GM23338 (cell line): ENCODE measurements around the gene DAPK2. TPM values are rescaled to one million over a fixed set of nuclear protein-coding genes. Genes with fewer than 3 reads are reported as not detected.

Experiments used
- ATAC-seq: fragments of 200-7000 bp; cut with Tn5 transposase; 3 replicates; pipeline ENCODE4 v1.9.1; 2020
- DNase-seq: peaks from one replicate; pipeline ENCODE4 v3.0.0-alpha.2; 2015; ENCODE audit warnings: low spot score
- H2AFZ ChIP-seq: fragments of 200-600 bp; sonication (generic); 2 replicates; pipeline ENCODE4 v1.8.0; 2016; ENCODE audit warnings: antibody characterized with exemption, mild to moderate bottlenecking, moderate library complexity
- H3F3A ChIP-seq: fragments of 200-600 bp; sonication (generic); replicated peaks from 2 replicates; pipeline ENCODE4 v1.8.0; 2017; ENCODE audit warnings: antibody characterized with exemption, mixed run types, low read depth
- H3K27ac ChIP-seq: fragments of 200-600 bp; sonication (generic); 2 replicates; pipeline ENCODE4 v1.6.1; 2016; ENCODE audit warnings: low read depth
- H3K27me3 ChIP-seq: fragments of 200-600 bp; sonication (generic); 2 replicates; pipeline ENCODE4 v1.8.0; 2016; ENCODE audit warnings: mild to moderate bottlenecking, mixed run types, moderate library complexity; ENCODE audit not compliant: insufficient read depth
- H3K36me3 ChIP-seq: fragments of 200-600 bp; sonication (generic); 2 replicates; pipeline ENCODE4 v1.8.0; 2016; ENCODE audit warnings: mild to moderate bottlenecking; ENCODE audit not compliant: insufficient read depth
- H3K4me1 ChIP-seq: fragments of 200-600 bp; sonication (generic); 2 replicates; pipeline ENCODE4 v1.8.0; 2016; ENCODE audit warnings: mild to moderate bottlenecking, moderate library complexity; ENCODE audit not compliant: insufficient read depth
- H3K4me2 ChIP-seq: fragments of 200-600 bp; sonication (generic); 2 replicates; pipeline ENCODE4 v1.7.1; 2017; ENCODE audit warnings: mixed run types
- H3K4me3 ChIP-seq: fragments of 200-600 bp; sonication (generic); 2 replicates; pipeline ENCODE4 v1.6.1; 2016; ENCODE audit warnings: mixed run types
- H3K79me2 ChIP-seq: fragments of 200-600 bp; sonication (generic); replicated peaks from 2 replicates; pipeline ENCODE4 v1.8.0; 2017; ENCODE audit warnings: mild to moderate bottlenecking; ENCODE audit not compliant: insufficient read depth
- H3K9me2 ChIP-seq: fragments of 200-600 bp; sonication (generic); 2 replicates; pipeline ENCODE4 v1.8.0; 2017; ENCODE audit not compliant: insufficient read depth
- H4K20me1 ChIP-seq: fragments of 200-600 bp; sonication (generic); replicated peaks from 2 replicates; pipeline ENCODE4 v1.8.0; 2017; ENCODE audit warnings: mild to moderate bottlenecking; ENCODE audit not compliant: insufficient read depth
- H3K27ac Mint-ChIP-seq: 2 replicates; pipeline ENCODE4 v1.8.0; 2020; ENCODE audit warnings: inconsistent platforms, mild to moderate bottlenecking, moderate library complexity, mixed read lengths
- H3K27me3 Mint-ChIP-seq: 3 replicates; pipeline ENCODE4 v1.8.0; 2022; ENCODE audit warnings: low read depth, mild to moderate bottlenecking, moderate library complexity, mixed read lengths, inconsistent platforms; ENCODE audit not compliant: insufficient read depth, poor library complexity
- H3K36me3 Mint-ChIP-seq: 3 replicates; pipeline ENCODE4 v1.8.0; 2021; ENCODE audit warnings: low read depth, mild to moderate bottlenecking, inconsistent platforms, moderate library complexity, mixed read lengths
- H3K4me1 Mint-ChIP-seq: 3 replicates; pipeline ENCODE4 v1.8.0; 2020; ENCODE audit warnings: mild to moderate bottlenecking, inconsistent platforms, mixed read lengths
- H3K4me3 Mint-ChIP-seq: 3 replicates; pipeline ENCODE4 v1.8.0; 2021; ENCODE audit warnings: moderate library complexity, mild to moderate bottlenecking, inconsistent platforms, mixed read lengths
- H3K9me3 Mint-ChIP-seq: 3 replicates; pipeline ENCODE4 v1.8.0; 2020; ENCODE audit warnings: moderate library complexity, mild to moderate bottlenecking, inconsistent platforms, mixed read lengths
- CREB1 ChIP-seq: fragments of 250-450 bp; sonication (Bioruptor Pico); IDR thresholded peaks from 2 replicates; pipeline ENCODE4 v1.5.0; 2020; ENCODE audit warnings: low read depth, mild to moderate bottlenecking, moderate library complexity
- EZH2 ChIP-seq: fragments of 200-600 bp; sonication (generic); IDR thresholded peaks from one replicate; pipeline ENCODE4 v1.8.0; 2017; ENCODE audit warnings: antibody characterized with exemption, mild to moderate bottlenecking, low read depth; ENCODE audit not compliant: unreplicated experiment
- STAT1 ChIP-seq: IDR thresholded peaks from one replicate; pipeline ENCODE4 v1.6.1; 2016; ENCODE audit warnings: antibody characterized with exemption; ENCODE audit not compliant: unreplicated experiment
- polyA plus RNA-seq: library from polyadenylated mRNA; unstranded; fragments of >200 nt; fragmentation: Nextera tagmentation; extraction: Ambion mirVana; gene quantifications from 2 replicates; pipeline ENCODE4 v1.2.1, GENCODE V29; 2016
- total RNA-seq: library from RNA; depleted of rRNA; stranded (reverse); fragments of >200 nt; shearing (Covaris generic); gene quantifications from 2 replicates; pipeline ENCODE4 v1.2.3, GENCODE V29; 2014
- TF ChIP-seq, protein P1 (sequence below): IDR thresholded peaks from one replicate; pipeline ENCODE4 v1.6.1; 2018; ENCODE audit warnings: antibody characterized with exemption; ENCODE audit not compliant: unreplicated experiment
- TF ChIP-seq, protein P2 (sequence below): fragments of 250-450 bp; sonication (Bioruptor Pico); IDR thresholded peaks from 2 replicates; pipeline ENCODE4 v1.5.0; 2020; ENCODE audit warnings: mild to moderate bottlenecking, moderate library complexity

DAPK2 gene
- total and polyA plus RNA-seq, 2 experiments from 2014 or later = 1.6 to 3.1 TPM

DNA sequence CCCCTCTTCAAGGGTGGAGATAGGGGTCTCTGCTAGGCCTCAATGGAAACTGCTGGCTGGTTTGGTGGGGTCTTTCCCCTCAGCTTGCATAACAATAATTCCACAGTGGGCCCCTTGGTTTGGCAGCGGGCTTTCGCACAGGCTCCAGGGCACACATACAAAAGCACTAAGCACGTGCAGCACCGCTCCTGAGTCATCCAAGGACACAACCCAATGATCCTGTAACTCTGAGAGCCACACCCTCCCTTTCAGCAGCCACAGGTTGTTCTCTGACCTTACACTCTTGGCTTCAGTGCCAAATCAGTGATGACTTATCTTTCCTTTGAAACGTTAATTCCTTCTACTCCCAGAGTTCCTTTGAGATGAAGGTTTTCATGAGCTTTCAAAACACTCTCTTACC, 41.7 kb downstream of the DAPK2 start (continued):
- TF ChIP-seq, protein P1, sequence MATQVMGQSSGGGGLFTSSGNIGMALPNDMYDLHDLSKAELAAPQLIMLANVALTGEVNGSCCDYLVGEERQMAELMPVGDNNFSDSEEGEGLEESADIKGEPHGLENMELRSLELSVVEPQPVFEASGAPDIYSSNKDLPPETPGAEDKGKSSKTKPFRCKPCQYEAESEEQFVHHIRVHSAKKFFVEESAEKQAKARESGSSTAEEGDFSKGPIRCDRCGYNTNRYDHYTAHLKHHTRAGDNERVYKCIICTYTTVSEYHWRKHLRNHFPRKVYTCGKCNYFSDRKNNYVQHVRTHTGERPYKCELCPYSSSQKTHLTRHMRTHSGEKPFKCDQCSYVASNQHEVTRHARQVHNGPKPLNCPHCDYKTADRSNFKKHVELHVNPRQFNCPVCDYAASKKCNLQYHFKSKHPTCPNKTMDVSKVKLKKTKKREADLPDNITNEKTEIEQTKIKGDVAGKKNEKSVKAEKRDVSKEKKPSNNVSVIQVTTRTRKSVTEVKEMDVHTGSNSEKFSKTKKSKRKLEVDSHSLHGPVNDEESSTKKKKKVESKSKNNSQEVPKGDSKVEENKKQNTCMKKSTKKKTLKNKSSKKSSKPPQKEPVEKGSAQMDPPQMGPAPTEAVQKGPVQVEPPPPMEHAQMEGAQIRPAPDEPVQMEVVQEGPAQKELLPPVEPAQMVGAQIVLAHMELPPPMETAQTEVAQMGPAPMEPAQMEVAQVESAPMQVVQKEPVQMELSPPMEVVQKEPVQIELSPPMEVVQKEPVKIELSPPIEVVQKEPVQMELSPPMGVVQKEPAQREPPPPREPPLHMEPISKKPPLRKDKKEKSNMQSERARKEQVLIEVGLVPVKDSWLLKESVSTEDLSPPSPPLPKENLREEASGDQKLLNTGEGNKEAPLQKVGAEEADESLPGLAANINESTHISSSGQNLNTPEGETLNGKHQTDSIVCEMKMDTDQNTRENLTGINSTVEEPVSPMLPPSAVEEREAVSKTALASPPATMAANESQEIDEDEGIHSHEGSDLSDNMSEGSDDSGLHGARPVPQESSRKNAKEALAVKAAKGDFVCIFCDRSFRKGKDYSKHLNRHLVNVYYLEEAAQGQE = no peak
- TF ChIP-seq CREB1 (CRISPR knock-in tag) (no peak), EZH2 (no peak)

DNA sequence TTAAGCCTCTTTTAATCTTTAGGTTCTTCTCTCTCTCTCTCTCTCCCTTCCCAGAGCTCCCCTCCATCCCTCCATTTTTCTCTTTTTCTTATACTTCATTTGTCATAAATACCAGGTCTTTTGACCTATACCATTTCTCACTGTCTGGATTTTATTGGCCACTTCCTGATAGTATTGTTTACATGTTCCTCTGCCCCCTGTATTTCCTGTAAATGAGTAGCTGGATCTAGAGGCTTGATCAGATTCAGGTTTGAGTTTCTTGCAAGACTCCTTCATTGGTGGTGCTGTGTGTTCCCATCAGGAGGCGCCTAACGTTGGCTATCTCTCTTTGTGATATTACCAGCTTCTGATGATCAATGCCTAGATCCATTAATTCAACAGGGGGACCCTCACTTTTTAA, 42.2 kb downstream of the DAPK2 start:
- no peak for TF ChIP-seq STAT1
- TF ChIP-seq, protein P2, sequence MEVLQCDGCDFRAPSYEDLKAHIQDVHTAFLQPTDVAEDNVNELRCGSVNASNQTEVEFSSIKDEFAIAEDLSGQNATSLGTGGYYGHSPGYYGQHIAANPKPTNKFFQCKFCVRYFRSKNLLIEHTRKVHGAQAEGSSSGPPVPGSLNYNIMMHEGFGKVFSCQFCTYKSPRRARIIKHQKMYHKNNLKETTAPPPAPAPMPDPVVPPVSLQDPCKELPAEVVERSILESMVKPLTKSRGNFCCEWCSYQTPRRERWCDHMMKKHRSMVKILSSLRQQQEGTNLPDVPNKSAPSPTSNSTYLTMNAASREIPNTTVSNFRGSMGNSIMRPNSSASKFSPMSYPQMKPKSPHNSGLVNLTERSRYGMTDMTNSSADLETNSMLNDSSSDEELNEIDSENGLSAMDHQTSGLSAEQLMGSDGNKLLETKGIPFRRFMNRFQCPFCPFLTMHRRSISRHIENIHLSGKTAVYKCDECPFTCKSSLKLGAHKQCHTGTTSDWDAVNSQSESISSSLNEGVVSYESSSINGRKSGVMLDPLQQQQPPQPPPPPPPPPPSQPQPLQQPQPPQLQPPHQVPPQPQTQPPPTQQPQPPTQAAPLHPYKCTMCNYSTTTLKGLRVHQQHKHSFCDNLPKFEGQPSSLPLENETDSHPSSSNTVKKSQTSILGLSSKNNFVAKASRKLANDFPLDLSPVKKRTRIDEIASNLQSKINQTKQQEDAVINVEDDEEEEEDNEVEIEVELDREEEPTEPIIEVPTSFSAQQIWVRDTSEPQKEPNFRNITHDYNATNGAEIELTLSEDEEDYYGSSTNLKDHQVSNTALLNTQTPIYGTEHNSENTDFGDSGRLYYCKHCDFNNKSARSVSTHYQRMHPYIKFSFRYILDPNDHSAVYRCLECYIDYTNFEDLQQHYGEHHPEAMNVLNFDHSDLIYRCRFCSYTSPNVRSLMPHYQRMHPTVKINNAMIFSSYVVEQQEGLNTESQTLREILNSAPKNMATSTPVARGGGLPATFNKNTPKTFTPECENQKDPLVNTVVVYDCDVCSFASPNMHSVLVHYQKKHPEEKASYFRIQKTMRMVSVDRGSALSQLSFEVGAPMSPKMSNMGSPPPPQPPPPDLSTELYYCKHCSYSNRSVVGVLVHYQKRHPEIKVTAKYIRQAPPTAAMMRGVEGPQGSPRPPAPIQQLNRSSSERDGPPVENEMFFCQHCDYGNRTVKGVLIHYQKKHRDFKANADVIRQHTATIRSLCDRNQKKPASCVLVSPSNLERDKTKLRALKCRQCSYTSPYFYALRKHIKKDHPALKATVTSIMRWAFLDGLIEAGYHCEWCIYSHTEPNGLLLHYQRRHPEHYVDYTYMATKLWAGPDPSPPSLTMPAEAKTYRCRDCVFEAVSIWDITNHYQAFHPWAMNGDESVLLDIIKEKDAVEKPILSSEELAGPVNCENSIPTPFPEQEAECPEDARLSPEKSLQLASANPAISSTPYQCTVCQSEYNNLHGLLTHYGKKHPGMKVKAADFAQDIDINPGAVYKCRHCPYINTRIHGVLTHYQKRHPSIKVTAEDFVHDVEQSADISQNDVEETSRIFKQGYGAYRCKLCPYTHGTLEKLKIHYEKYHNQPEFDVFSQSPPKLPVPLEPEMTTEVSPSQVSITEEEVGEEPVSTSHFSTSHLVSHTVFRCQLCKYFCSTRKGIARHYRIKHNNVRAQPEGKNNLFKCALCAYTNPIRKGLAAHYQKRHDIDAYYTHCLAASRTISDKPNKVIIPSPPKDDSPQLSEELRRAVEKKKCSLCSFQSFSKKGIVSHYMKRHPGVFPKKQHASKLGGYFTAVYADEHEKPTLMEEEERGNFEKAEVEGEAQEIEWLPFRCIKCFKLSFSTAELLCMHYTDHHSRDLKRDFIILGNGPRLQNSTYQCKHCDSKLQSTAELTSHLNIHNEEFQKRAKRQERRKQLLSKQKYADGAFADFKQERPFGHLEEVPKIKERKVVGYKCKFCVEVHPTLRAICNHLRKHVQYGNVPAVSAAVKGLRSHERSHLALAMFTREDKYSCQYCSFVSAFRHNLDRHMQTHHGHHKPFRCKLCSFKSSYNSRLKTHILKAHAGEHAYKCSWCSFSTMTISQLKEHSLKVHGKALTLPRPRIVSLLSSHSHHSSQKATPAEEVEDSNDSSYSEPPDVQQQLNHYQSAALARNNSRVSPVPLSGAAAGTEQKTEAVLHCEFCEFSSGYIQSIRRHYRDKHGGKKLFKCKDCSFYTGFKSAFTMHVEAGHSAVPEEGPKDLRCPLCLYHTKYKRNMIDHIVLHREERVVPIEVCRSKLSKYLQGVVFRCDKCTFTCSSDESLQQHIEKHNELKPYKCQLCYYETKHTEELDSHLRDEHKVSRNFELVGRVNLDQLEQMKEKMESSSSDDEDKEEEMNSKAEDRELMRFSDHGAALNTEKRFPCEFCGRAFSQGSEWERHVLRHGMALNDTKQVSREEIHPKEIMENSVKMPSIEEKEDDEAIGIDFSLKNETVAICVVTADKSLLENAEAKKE (CRISPR knock-in tag) = no peak
- 0 out of 2 replicates have a peak overlapping the region, but pooled peaks have one; percentile 3 for H3K27ac Mint-ChIP-seq
- Histone ChIP-seq H3K27ac (no peak overlapping the region), H3K4me3 (no peak overlapping the region), H3F3A (no peaks in the 10 kb centered on the region), H3K4me2 (no peak overlapping the region), H2AFZ (no peak overlapping the region), H3K36me3 (no peaks in the 10 kb centered on the region), H3K9me2 (0 out of 2 replicates have a peak, but pooled peaks cover 4% of the 10 kb centered on the region), H3K27me3 (no peaks in the 10 kb centered on the region), H4K20me1 (no peaks in the 10 kb centered on the region), H3K79me2 (no peaks in the 10 kb centered on the region), H3K4me1 (no peaks in the 10 kb centered on the region)
- H3K4me3 Mint-ChIP-seq = no peak overlapping the region
- no peak for ATAC-seq
- peaks cover 3% of the 10 kb centered on the region for H3K27me3 Mint-ChIP-seq
- DNase-seq = no peak
- no peaks in the 10 kb centered on the region for H3K9me3 Mint-ChIP-seq
- H3K36me3 Mint-ChIP-seq = no peaks in the 10 kb centered on the region
- peaks cover 4% of the 10 kb centered on the region; the same call in 2 of the 3 replicates for H3K4me1 Mint-ChIP-seq
